ENCODE measurements around the gene GAS7. TPM values are rescaled to one million over a fixed set of nuclear protein-coding genes. Genes with fewer than 3 reads are reported as not detected.
A peak's percentile ranks its signal among the peaks of the same experiment; 100 is the strongest.

The GAS7 gene
- total RNA-seq, 4 donors from 2014 or later, result 62.6 to 122 (median 77.0) TPM

DNA sequence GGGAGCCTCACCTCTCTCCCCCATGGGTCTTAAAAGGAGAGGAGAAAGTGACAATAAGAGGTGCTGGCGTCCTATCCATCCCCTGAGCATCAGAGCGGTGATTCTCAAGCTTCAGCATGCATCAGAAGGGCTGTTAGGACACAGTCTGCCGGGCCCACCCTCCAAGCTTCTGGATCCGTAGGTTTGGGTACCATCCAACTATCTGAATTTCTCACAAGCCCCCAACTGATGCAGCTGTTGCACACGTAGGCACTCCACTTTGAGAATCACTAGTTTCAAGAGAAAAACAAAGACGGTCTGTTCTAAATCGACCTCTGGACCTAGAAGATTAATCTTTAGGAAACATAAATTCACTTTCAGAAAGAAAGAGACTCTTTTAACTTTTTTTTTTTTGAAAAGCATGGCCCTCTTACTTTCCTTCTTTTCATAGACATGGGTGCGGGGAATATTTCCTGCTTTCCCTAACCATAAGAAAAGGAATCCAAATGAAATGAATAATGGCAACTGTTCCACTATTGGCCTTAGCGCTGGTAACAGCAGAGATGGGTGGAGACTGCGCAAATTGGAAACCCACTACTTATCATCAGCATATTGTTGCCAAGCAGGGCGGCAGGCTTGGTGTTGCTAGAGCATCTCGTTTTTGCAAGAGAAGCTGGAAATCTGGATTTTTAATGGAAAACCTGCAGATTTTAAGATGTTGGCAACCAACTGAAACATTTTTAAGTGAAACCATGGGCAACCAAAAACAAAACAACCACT is 144.4 kb downstream of the GAS7 start:
- no peak overlapping the region for H3K4me3 ChIP-seq
- H3K27me3 ChIP-seq, result no peaks in the 10 kb centered on the region
- no peaks in the 10 kb centered on the region for H3K9me3 ChIP-seq
- no peaks in the 10 kb centered on the region for H3K36me3 ChIP-seq
- H3K4me1 ChIP-seq, result peaks cover 0 to 52% (median 19%) of the 10 kb centered on the region in 3 donors
- TF ChIP-seq, protein P1, sequence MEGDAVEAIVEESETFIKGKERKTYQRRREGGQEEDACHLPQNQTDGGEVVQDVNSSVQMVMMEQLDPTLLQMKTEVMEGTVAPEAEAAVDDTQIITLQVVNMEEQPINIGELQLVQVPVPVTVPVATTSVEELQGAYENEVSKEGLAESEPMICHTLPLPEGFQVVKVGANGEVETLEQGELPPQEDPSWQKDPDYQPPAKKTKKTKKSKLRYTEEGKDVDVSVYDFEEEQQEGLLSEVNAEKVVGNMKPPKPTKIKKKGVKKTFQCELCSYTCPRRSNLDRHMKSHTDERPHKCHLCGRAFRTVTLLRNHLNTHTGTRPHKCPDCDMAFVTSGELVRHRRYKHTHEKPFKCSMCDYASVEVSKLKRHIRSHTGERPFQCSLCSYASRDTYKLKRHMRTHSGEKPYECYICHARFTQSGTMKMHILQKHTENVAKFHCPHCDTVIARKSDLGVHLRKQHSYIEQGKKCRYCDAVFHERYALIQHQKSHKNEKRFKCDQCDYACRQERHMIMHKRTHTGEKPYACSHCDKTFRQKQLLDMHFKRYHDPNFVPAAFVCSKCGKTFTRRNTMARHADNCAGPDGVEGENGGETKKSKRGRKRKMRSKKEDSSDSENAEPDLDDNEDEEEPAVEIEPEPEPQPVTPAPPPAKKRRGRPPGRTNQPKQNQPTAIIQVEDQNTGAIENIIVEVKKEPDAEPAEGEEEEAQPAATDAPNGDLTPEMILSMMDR (IDR thresholded peaks at IDR 0.05), result no peak
- TF ChIP-seq EP300 (IDR thresholded peaks at IDR 0.05) (no peak), POLR2AphosphoS5 (IDR thresholded peaks at IDR 0.05) (no peak), POLR2A (IDR thresholded peaks at IDR 0.05) (no peak)
- ATAC-seq, result no peak
- 64 to 65% methylated on average over 7 to 9 of the region's 12 CpGs for WGBS, 2 donors (ENCODE audit: low coverage in 1 of 2)
- H3K27ac ChIP-seq, result peak overlapping the region in 3 of 4 donors; percentile 42 to 70 (median 65)

DNA sequence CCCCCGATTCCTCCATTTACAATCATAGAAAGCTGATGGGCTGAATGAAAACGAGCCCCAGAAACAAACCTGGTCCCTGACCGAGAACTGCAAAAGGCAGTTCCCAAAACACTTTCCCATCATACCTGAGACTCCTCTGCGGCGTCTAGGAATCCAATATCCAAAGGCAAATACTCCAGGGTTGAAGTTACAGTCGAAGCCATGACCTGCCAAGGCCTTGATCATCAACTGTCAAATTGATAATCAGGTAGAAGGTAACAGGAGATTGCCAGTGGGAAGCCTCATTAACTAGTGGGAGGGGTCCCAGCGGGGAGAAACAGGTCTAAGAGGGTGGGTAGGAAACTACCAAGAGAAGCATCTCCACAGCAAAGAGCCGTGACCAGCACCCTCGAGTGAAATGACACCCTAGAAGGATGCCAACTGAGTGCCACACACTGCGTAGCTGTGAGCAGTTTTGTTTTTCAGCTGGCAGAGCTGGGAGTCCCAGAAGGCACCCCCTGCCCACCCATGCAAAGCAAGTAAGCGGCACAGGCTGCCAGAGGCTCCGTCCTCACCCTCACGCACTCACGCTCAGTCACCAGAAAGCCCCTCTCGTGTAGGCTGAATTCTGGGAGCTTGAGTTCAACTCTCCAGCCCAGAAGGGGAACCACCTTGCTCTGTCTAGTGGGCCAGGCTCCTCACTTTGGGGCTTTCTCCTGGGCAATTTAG is 146.1 kb downstream of the GAS7 start:
- Histone ChIP-seq H3K9me3 (no peaks in the 10 kb centered on the region), H3K27ac (peak overlapping the region in 3 of 4 donors; percentile 70 to 78 (median 72)), H3K27me3 (no peaks in the 10 kb centered on the region), H3K36me3 (no peaks in the 10 kb centered on the region), H3K4me1 (peaks cover 0 to 46% (median 22%) of the 10 kb centered on the region in 3 donors), H3K4me3 (no peak overlapping the region)
- TF ChIP-seq POLR2AphosphoS5 (IDR thresholded peaks at IDR 0.05) (no peak), EP300 (IDR thresholded peaks at IDR 0.05) (no peak), POLR2A (IDR thresholded peaks at IDR 0.05) (no peak)
- TF ChIP-seq, protein P1 (IDR thresholded peaks at IDR 0.05), result no peak
- WGBS, 2 donors (ENCODE audit: low coverage in 1 of 2), result 91 to 92% methylated on average over 10 to 13 of the region's 15 CpGs
- no peak for ATAC-seq

DNA sequence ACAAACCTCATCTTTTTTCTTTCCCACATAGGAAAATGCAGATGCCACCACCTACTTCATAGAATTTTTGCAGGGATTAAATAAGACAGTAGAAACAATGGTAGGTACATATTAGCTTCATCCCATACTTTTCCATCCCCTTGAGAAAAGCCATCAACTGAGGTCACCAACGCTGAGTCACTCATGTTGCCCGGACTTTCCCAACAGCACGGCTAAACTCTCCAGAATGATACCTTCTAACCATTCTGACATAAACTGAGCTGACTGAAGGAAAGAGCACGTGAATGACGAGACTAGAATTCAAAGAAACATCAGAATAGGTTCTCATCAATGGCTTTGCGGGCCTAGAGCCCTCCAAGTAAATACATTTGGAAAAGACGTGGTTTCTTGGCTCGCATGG is 147.3 kb downstream of the GAS7 start:
- ATAC-seq, result peak; percentile 62

DNA sequence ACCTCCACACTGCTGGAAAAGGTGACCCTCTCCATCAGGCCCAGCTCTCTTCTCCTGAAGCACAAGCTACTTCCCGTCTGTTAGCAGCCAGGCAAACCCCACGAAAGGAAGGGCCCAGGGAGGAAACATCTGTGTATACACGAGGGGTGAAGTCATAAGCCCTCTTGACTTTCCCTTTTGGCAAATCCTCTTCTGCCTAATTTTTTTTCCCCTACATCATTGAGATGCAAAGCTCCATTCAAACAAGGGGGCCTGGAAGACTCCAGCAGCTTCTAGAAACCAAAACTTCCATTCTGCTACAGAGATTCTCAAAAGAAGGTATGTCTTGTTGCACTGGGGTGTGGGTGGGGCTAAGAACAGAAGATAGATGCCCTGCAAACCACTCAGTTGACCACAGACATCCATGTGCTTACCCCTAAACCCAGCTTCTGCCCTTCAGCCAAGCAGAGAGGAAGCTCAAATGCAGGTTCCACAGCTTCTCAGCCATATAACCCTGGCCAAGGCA is 147.8 kb downstream of the GAS7 start:
- Histone ChIP-seq H3K27ac (peak overlapping the region; percentile 3 to 78 (median 71)), H3K4me1 (peaks cover 0 to 54% (median 21%) of the 10 kb centered on the region in 3 donors), H3K27me3 (no peaks in the 10 kb centered on the region), H3K36me3 (no peaks in the 10 kb centered on the region), H3K9me3 (no peaks in the 10 kb centered on the region), H3K4me3 (no peak overlapping the region)
- peak; percentile 55 for ATAC-seq
- 13 to 70% methylated on average over 2 of the region's 3 CpGs for WGBS, 2 donors (ENCODE audit: low coverage in 1 of 2)
- TF ChIP-seq POLR2AphosphoS5 (IDR thresholded peaks at IDR 0.05), result peak; percentile 13
- TF ChIP-seq, protein P1 (IDR thresholded peaks at IDR 0.05), result no peak

More for the DNA sequence above, 147.3 kb downstream of the GAS7 start:
- no peak overlapping the region for H3K4me3 ChIP-seq
- H3K4me1 ChIP-seq, result peaks cover 0 to 49% (median 22%) of the 10 kb centered on the region in 3 donors
- 72 to 73% methylated on average over 8 of the region's 8 CpGs for WGBS, 2 donors (ENCODE audit: low coverage in 1 of 2)
- H3K27me3 ChIP-seq, result no peaks in the 10 kb centered on the region
- no peaks in the 10 kb centered on the region for H3K36me3 ChIP-seq
- H3K27ac ChIP-seq, result peak overlapping the region in 3 of 4 donors; percentile 70 to 78 (median 72)
- no peaks in the 10 kb centered on the region for H3K9me3 ChIP-seq
- TF ChIP-seq POLR2A (IDR thresholded peaks at IDR 0.05) (no peak), EP300 (IDR thresholded peaks at IDR 0.05) (no peak), POLR2AphosphoS5 (IDR thresholded peaks at IDR 0.05) (no peak)
- TF ChIP-seq, protein P1 (IDR thresholded peaks at IDR 0.05), result no peak

All from gastroesophageal sphincter (tissue), 4 donors.